ENCODE data around the gene RBBP5.
"Not testable (repeated sequence)": the region's sequence is repeated elsewhere in the genome, so short reads cannot be mapped to it uniquely, and the experiment has no call there.

Gene RBBP5

GRCh38 chr1:205168291-205168690 is 46.5 kb upstream of the RBBP5 start:
- H3K4me1 ChIP-seq (ENCODE audit: low read length): no peaks in the 10 kb centered on the region; the same call in 1 of the 2 replicates
- H3K27me3 ChIP-seq (ENCODE audit: low read depth, low read length): no peaks in the 10 kb centered on the region
- no peak overlapping the region for H2AFZ ChIP-seq (ENCODE audit: low read depth, low read length)
- no peak overlapping the region for H3K27ac ChIP-seq (ENCODE audit: low read length)
- H3K36me3 ChIP-seq (replicated peaks; ENCODE audit: low read depth, low read length): peaks cover 16% of the 10 kb centered on the region
- no peak overlapping the region for H3K4me2 ChIP-seq (ENCODE audit: low read length)
- H3K9me3 ChIP-seq (ENCODE audit: insufficient read depth, low read length): no peaks in the 10 kb centered on the region
- no peak overlapping the region for H3K4me3 ChIP-seq (ENCODE audit: low read length)
- H3K79me2 ChIP-seq (ENCODE audit: low read length): no peaks in the 10 kb centered on the region
- H3K9ac ChIP-seq (ENCODE audit: low read length): no peak overlapping the region
- TF ChIP-seq CTCF (IDR thresholded peaks at IDR 0.05; ENCODE audit: low read depth, low read length) (no peak), EZH2phosphoT487 (IDR thresholded peaks at IDR 0.05; ENCODE audit: low read depth) (no peak)
- peaks cover 3% of the 10 kb centered on the region; the same call in 1 of the 2 replicates for H4K20me1 ChIP-seq (ENCODE audit: insufficient read depth, low read length)

- peaks cover 59% of the 10 kb centered on the region for H3K36me3 ChIP-seq (replicated peaks; ENCODE audit: low read depth, low read length)
- no peak overlapping the region for H2AFZ ChIP-seq (ENCODE audit: low read depth, low read length)
- no peaks in the 10 kb centered on the region for H3K79me2 ChIP-seq (ENCODE audit: low read length)
- H3K4me3 ChIP-seq (ENCODE audit: low read length): no peak overlapping the region
- no peak overlapping the region for H3K4me2 ChIP-seq (ENCODE audit: low read length)
- H3K27me3 ChIP-seq (ENCODE audit: low read depth, low read length): no peaks in the 10 kb centered on the region
- H4K20me1 ChIP-seq (ENCODE audit: insufficient read depth, low read length): no peaks in the 10 kb centered on the region
- H3K9me3 ChIP-seq (ENCODE audit: insufficient read depth, low read length): peaks cover under 1% of the 10 kb centered on the region; the same call in 1 of the 2 replicates
- no peak for TF ChIP-seq CTCF (IDR thresholded peaks at IDR 0.05; ENCODE audit: low read depth, low read length)
- TF ChIP-seq EZH2phosphoT487 (IDR thresholded peaks at IDR 0.05; ENCODE audit: low read depth): no peak
- H3K4me1 ChIP-seq (ENCODE audit: low read length): no peaks in the 10 kb centered on the region
- no peak overlapping the region for H3K9ac ChIP-seq (ENCODE audit: low read length)
- H3K27ac ChIP-seq (ENCODE audit: low read length): no peak overlapping the region
Measured at GRCh38 chr1:205162301-205162700, 40.5 kb upstream of the RBBP5 start.

GRCh38 chr1:205161076-205161475 is 39.3 kb upstream of the RBBP5 start:
- H3K27me3 ChIP-seq (ENCODE audit: low read depth, low read length): no peaks in the 10 kb centered on the region
- H3K4me2 ChIP-seq (ENCODE audit: low read length): no peak overlapping the region
- no peak overlapping the region for H3K9ac ChIP-seq (ENCODE audit: low read length)
- no peak overlapping the region for H2AFZ ChIP-seq (ENCODE audit: low read depth, low read length)
- H3K9me3 ChIP-seq (ENCODE audit: insufficient read depth, low read length): peaks cover 11% of the 10 kb centered on the region
- TF ChIP-seq EZH2phosphoT487 (IDR thresholded peaks at IDR 0.05; ENCODE audit: low read depth) (no peak), CTCF (IDR thresholded peaks at IDR 0.05; ENCODE audit: low read depth, low read length) (no peak)
- no peaks in the 10 kb centered on the region for H3K79me2 ChIP-seq (ENCODE audit: low read length)
- H3K4me3 ChIP-seq (ENCODE audit: low read length): no peak overlapping the region
- no peaks in the 10 kb centered on the region for H3K4me1 ChIP-seq (ENCODE audit: low read length)
- H3K36me3 ChIP-seq (replicated peaks; ENCODE audit: low read depth, low read length): peaks cover 69% of the 10 kb centered on the region
- H3K27ac ChIP-seq (ENCODE audit: low read length): no peak overlapping the region
- H4K20me1 ChIP-seq (ENCODE audit: insufficient read depth, low read length): no peaks in the 10 kb centered on the region

- no peak overlapping the region for H3K27ac ChIP-seq (ENCODE audit: low read length)
- H3K4me1 ChIP-seq (ENCODE audit: low read length): no peaks in the 10 kb centered on the region
- H3K36me3 ChIP-seq (replicated peaks; ENCODE audit: low read depth, low read length): peaks cover 79% of the 10 kb centered on the region
- no peaks in the 10 kb centered on the region for H3K27me3 ChIP-seq (ENCODE audit: low read depth, low read length)
- no peak overlapping the region for H2AFZ ChIP-seq (ENCODE audit: low read depth, low read length)
- TF ChIP-seq CTCF (IDR thresholded peaks at IDR 0.05; ENCODE audit: low read depth, low read length) (no peak), EZH2phosphoT487 (IDR thresholded peaks at IDR 0.05; ENCODE audit: low read depth) (no peak)
- H3K9me3 ChIP-seq (ENCODE audit: insufficient read depth, low read length): peaks cover 17% of the 10 kb centered on the region
- H3K4me3 ChIP-seq (ENCODE audit: low read length): no peak overlapping the region
- no peaks in the 10 kb centered on the region for H4K20me1 ChIP-seq (ENCODE audit: insufficient read depth, low read length)
- no peak overlapping the region for H3K4me2 ChIP-seq (ENCODE audit: low read length)
- no peak overlapping the region for H3K9ac ChIP-seq (ENCODE audit: low read length)
- H3K79me2 ChIP-seq (ENCODE audit: low read length): no peaks in the 10 kb centered on the region
Measured at GRCh38 chr1:205158048-205158616, 36.4 kb upstream of the RBBP5 start.

- H3K79me2 ChIP-seq (ENCODE audit: low read length); H3K4me1 ChIP-seq (ENCODE audit: low read length); H2AFZ ChIP-seq (ENCODE audit: low read depth, low read length); H3K9ac ChIP-seq (ENCODE audit: low read length); H3K27me3 ChIP-seq (ENCODE audit: low read depth, low read length); H3K4me2 ChIP-seq (ENCODE audit: low read length); H3K27ac ChIP-seq (ENCODE audit: low read length); H3K4me3 ChIP-seq (ENCODE audit: low read length); H4K20me1 ChIP-seq (ENCODE audit: insufficient read depth, low read length): not testable (repeated sequence)
- peaks cover 60% of the 10 kb centered on the region for H3K36me3 ChIP-seq (replicated peaks; ENCODE audit: low read depth, low read length)
- H3K9me3 ChIP-seq (ENCODE audit: insufficient read depth, low read length): peaks cover 17% of the 10 kb centered on the region
Measured at GRCh38 chr1:205155665-205156377, 34.0 kb upstream of the RBBP5 start.
